Fibroblast of the aortic adventitia (primary cell): ENCODE results near the gene SMIM24. TPM values are rescaled to one million over a fixed set of nuclear protein-coding genes. Genes with fewer than 3 reads are reported as not detected.
A peak's percentile ranks its signal among the peaks of the same experiment; 100 is the strongest.
"Not testable (repeated sequence)": the region's sequence is repeated elsewhere in the genome, so short reads cannot be mapped to it uniquely, and the experiment has no call there.

Source experiments
- DNase-seq: peaks from one replicate; pipeline ENCODE4 v3.0.0-alpha.2; 2010; ENCODE audit warnings: low read depth
- H3K4me3 ChIP-seq: 2 replicates; pipeline ENCODE4 v1.5.1; 2011; ENCODE audit warnings: low read depth, mild to moderate bottlenecking, control low read depth, low read length, moderate library complexity
- CTCF ChIP-seq: IDR thresholded peaks from 2 replicates; pipeline ENCODE4 v1.5.1; 2011; ENCODE audit warnings: mild to moderate bottlenecking, low read length, control low read depth, inconsistent platforms; ENCODE audit not compliant: insufficient read depth
- total RNA-seq: library from RNA; depleted of rRNA; stranded (reverse); fragments of >200 nt; gene quantifications from 2 replicates; pipeline ENCODE4 v1.2.3, GENCODE V29; 2012; ENCODE audit warnings: low replicate concordance

SMIM24 gene
- total RNA-seq, 1 donor = not detected

GRCh38 chr19:3441089-3441985 lies 39.0 kb downstream of the SMIM24 start:
- H3K4me3 ChIP-seq = no peak overlapping the region
- no peak for TF ChIP-seq CTCF
- no peak for DNase-seq

GRCh38 chr19:3440082-3440481 lies 40.2 kb downstream of the SMIM24 start:
- H3K4me3 ChIP-seq = no peak overlapping the region
- DNase-seq = no peak
- TF ChIP-seq CTCF = peak; percentile 39

- TF ChIP-seq CTCF = no peak
- DNase-seq = peak; percentile 94
- peak overlapping the region; percentile 56 for H3K4me3 ChIP-seq
Observed at GRCh38 chr19:3434630-3435553, 45.4 kb downstream of the SMIM24 start.

- no peak overlapping the region for H3K4me3 ChIP-seq
- TF ChIP-seq CTCF = no peak
- DNase-seq = no peak
Observed at GRCh38 chr19:3433805-3434540, 46.4 kb downstream of the SMIM24 start.

- DNase-seq = no peak
- no peak overlapping the region for H3K4me3 ChIP-seq
- no peak for TF ChIP-seq CTCF
Observed at GRCh38 chr19:3433313-3433712, 47.0 kb downstream of the SMIM24 start.

GRCh38 chr19:3431760-3432397 lies 48.4 kb downstream of the SMIM24 start:
- TF ChIP-seq CTCF = no peak
- no peak overlapping the region for H3K4me3 ChIP-seq
- no peak for DNase-seq

- peak; percentile 40 for DNase-seq
- not testable (repeated sequence) for H3K4me3 ChIP-seq
Observed at GRCh38 chr19:3430366-3430680, 50.0 kb downstream of the SMIM24 start.
